MM.1S (cell line): ENCODE data around the gene SP4.
"Not testable (repeated sequence)": the region's sequence is repeated elsewhere in the genome, so short reads cannot be mapped to it uniquely, and the experiment has no call there.

ENCODE experiments used
- CTCF ChIP-seq: fragments of 300-600 bp; sonication (generic); IDR thresholded peaks from 2 replicates; pipeline ENCODE4 v1.5.1; 2016; ENCODE audit warnings: antibody characterized with exemption, low read length, mixed read lengths
- EZH2 ChIP-seq: fragments of 300-600 bp; sonication (generic); optimal IDR thresholded peaks from 2 replicates; pipeline ENCODE3; 2017; ENCODE audit warnings: low read depth, mild to moderate bottlenecking, antibody characterized with exemption, low read length, mixed read lengths
- EZH2phosphoT487 ChIP-seq: fragments of 300-600 bp; sonication (generic); IDR thresholded peaks from 2 replicates; pipeline ENCODE4 v1.6.1; 2018; ENCODE audit warnings: antibody characterized with exemption, low read length

GRCh38 chr7:21533646-21534045 is 105.8 kb downstream of the SP4 start:
- TF ChIP-seq CTCF, EZH2, EZH2phosphoT487: not testable (repeated sequence)
